ENCODE results near the gene BPGM. TPM values are rescaled to one million over a fixed set of nuclear protein-coding genes. Genes with fewer than 3 reads are reported as not detected.
A peak's percentile ranks its signal among the peaks of the same experiment; 100 is the strongest.

BPGM gene
- total RNA-seq, 1 donor, result 64.8 TPM

- H3K27me3 ChIP-seq (ENCODE audit: insufficient read depth, low read length), result no peaks in the 10 kb centered on the region
- no peak overlapping the region for H2AFZ ChIP-seq (ENCODE audit: low read length)
These were observed 50.7 kb downstream of the BPGM start for GRCh38 chr7:134697205-134697886.

GRCh38 chr7:134698481-134698880 lies 51.8 kb downstream of the BPGM start:
- no peak for DNase-seq (ENCODE audit: insufficient read length, low spot score, missing footprints)
- Histone ChIP-seq H3K4me1 (ENCODE audit: insufficient read depth, low read length) (peaks cover 44% of the 10 kb centered on the region), H3K36me3 (ENCODE audit: insufficient read depth, low read length) (no peaks in the 10 kb centered on the region), H3K4me3 (ENCODE audit: insufficient read depth, low read length) (no peak overlapping the region), H2AFZ (ENCODE audit: low read length) (no peak overlapping the region), H3K4me2 (ENCODE audit: insufficient read depth, low read length) (no peak overlapping the region), H3K79me2 (ENCODE audit: insufficient read depth, low read length) (no peaks in the 10 kb centered on the region), H3K9me3 (ENCODE audit: low read depth, low read length) (no peaks in the 10 kb centered on the region), H3K27me3 (ENCODE audit: insufficient read depth, low read length) (no peaks in the 10 kb centered on the region), H4K20me1 (ENCODE audit: insufficient read depth, low read length) (no peaks in the 10 kb centered on the region), H3K27ac (ENCODE audit: low read depth, low read length) (no peak overlapping the region)
- no peak for TF ChIP-seq CTCF (IDR thresholded peaks at IDR 0.05; ENCODE audit: extremely low read depth, low read depth, low read length)

More at GRCh38 chr7:134697205-134697886, 50.7 kb downstream of the BPGM start:
- DNase-seq (ENCODE audit: insufficient read length, low spot score, missing footprints), result no peak
- Histone ChIP-seq H3K4me2 (ENCODE audit: insufficient read depth, low read length) (no peak overlapping the region), H3K9me3 (ENCODE audit: low read depth, low read length) (no peaks in the 10 kb centered on the region), H4K20me1 (ENCODE audit: insufficient read depth, low read length) (no peaks in the 10 kb centered on the region), H3K4me1 (ENCODE audit: insufficient read depth, low read length) (peaks cover 44% of the 10 kb centered on the region), H3K36me3 (ENCODE audit: insufficient read depth, low read length) (no peaks in the 10 kb centered on the region), H3K4me3 (ENCODE audit: insufficient read depth, low read length) (no peak overlapping the region), H3K79me2 (ENCODE audit: insufficient read depth, low read length) (no peaks in the 10 kb centered on the region), H3K27ac (ENCODE audit: low read depth, low read length) (no peak overlapping the region)
- no peak for TF ChIP-seq CTCF (IDR thresholded peaks at IDR 0.05; ENCODE audit: extremely low read depth, low read depth, low read length)

GRCh38 chr7:134699021-134699818 lies 52.6 kb downstream of the BPGM start:
- Histone ChIP-seq H3K27ac (ENCODE audit: low read depth, low read length) (no peak overlapping the region), H3K36me3 (ENCODE audit: insufficient read depth, low read length) (no peaks in the 10 kb centered on the region), H3K9me3 (ENCODE audit: low read depth, low read length) (no peaks in the 10 kb centered on the region), H3K27me3 (ENCODE audit: insufficient read depth, low read length) (no peaks in the 10 kb centered on the region), H4K20me1 (ENCODE audit: insufficient read depth, low read length) (no peaks in the 10 kb centered on the region), H3K4me2 (ENCODE audit: insufficient read depth, low read length) (no peak overlapping the region), H3K4me3 (ENCODE audit: insufficient read depth, low read length) (no peak overlapping the region), H2AFZ (ENCODE audit: low read length) (peak overlapping the region; percentile 19), H3K79me2 (ENCODE audit: insufficient read depth, low read length) (no peaks in the 10 kb centered on the region), H3K4me1 (ENCODE audit: insufficient read depth, low read length) (peaks cover 39% of the 10 kb centered on the region)
- TF ChIP-seq CTCF (IDR thresholded peaks at IDR 0.05; ENCODE audit: extremely low read depth, low read depth, low read length), result no peak
- no peak for DNase-seq (ENCODE audit: insufficient read length, low spot score, missing footprints)

- H3K9me3 ChIP-seq (ENCODE audit: low read depth, low read length), result no peaks in the 10 kb centered on the region
- peak overlapping the region; percentile 19 for H2AFZ ChIP-seq (ENCODE audit: low read length)
- H3K4me3 ChIP-seq (ENCODE audit: insufficient read depth, low read length), result no peak overlapping the region
- no peak for DNase-seq (ENCODE audit: insufficient read length, low spot score, missing footprints)
- no peaks in the 10 kb centered on the region for H3K36me3 ChIP-seq (ENCODE audit: insufficient read depth, low read length)
- H3K4me2 ChIP-seq (ENCODE audit: insufficient read depth, low read length), result no peak overlapping the region
- peaks cover 32% of the 10 kb centered on the region for H3K4me1 ChIP-seq (ENCODE audit: insufficient read depth, low read length)
- no peak for TF ChIP-seq CTCF (IDR thresholded peaks at IDR 0.05; ENCODE audit: extremely low read depth, low read depth, low read length)
- no peak overlapping the region for H3K27ac ChIP-seq (ENCODE audit: low read depth, low read length)
- no peaks in the 10 kb centered on the region for H3K27me3 ChIP-seq (ENCODE audit: insufficient read depth, low read length)
- H4K20me1 ChIP-seq (ENCODE audit: insufficient read depth, low read length), result no peaks in the 10 kb centered on the region
- no peaks in the 10 kb centered on the region for H3K79me2 ChIP-seq (ENCODE audit: insufficient read depth, low read length)
These were observed 53.2 kb downstream of the BPGM start for GRCh38 chr7:134699899-134700298.
